Left lung (tissue), 10 donors: Measurements from ENCODE around the gene CDK8. TPM values are rescaled to one million over a fixed set of nuclear protein-coding genes. Genes with fewer than 3 reads are reported as not detected.

Experiments
- ATAC-seq: fragments of 200-7000 bp; cut with Tn5 transposase; one replicate; pipeline ENCODE4 v1.9.1; 2020; ENCODE audit warnings: moderate library complexity
- DNase-seq, 4 donors: peaks; one replicate each; pipeline ENCODE4 v3.0.0-alpha.2; 2013 to 2020
- H3K27ac ChIP-seq, 2 donors: fragments of 200-600 bp; sonication (generic) in 1 of 2; one replicate each; pipeline versions ENCODE4 v1.5.0 to v1.8.0; 2020 to 2021
- H3K27me3 ChIP-seq, 2 donors: fragments of 200-600 bp; sonication (generic) in 1 of 2; one replicate each; pipeline versions ENCODE4 v1.5.0 to v1.8.0; 2020 to 2021
- H3K36me3 ChIP-seq, 2 donors: fragments of 200-600 bp; sonication (generic) in 1 of 2; one replicate each; pipeline versions ENCODE4 v1.5.0 to v1.8.0; 2020 to 2021
- H3K4me1 ChIP-seq, 2 donors: fragments of 200-600 bp; one replicate each; pipeline ENCODE4 v1.8.0; 2021
- H3K4me3 ChIP-seq, 2 donors: fragments of 200-600 bp; sonication (generic) in 1 of 2; one replicate each; pipeline versions ENCODE4 v1.5.0 to v1.8.0; 2020 to 2021; ENCODE audit warnings: mild to moderate bottlenecking in 1 of 2
- H3K9me3 ChIP-seq, 2 donors: fragments of 200-600 bp; sonication (generic) in 1 of 2; one replicate each; pipeline versions ENCODE4 v1.5.0 to v1.8.0; 2020 to 2021
- CTCF ChIP-seq, 2 donors: fragments of 200-600 bp; sonication (generic) in 1 of 2; IDR thresholded peaks; one replicate each; pipeline versions ENCODE4 v1.5.0 to v1.8.0; 2021; ENCODE audit warnings: antibody characterized with exemption in 2 of 2
- intact Hi-C, 2 donors: fragments of 100-400 bp; cut with DNase I; formaldehyde crosslinking; loops; one replicate each; pipeline versions ENCODE4 v1.11.2 to v1.14.2; 2022
- polyA plus RNA-seq, 6 donors: library from polyadenylated mRNA; unstranded; fragments of 120-200 nt; gene quantifications; one replicate each; pipeline ENCODE4 v1.2.1, GENCODE V29; 2013; ENCODE audit not compliant: insufficient read length in 6 of 6
- total RNA-seq, 2 donors: library from RNA; stranded (reverse); fragmentation: NEBNext Ultra II Directional; extraction: Animal tissue kit (Norgen Biotek cat#: 25700); gene quantifications; one replicate each; pipeline ENCODE4 v1.2.1, GENCODE V29; 2021
- donor health status: DM: no; HTN: yes; CAD: no.
- donor health status: DM: no; HTN: no; CAD: no.

Gene CDK8
- total and polyA plus RNA-seq, 8 donors: 10.1 to 21.7 (median 18.9) TPM

- intact Hi-C loops: no loop called here
- H3K27me3 ChIP-seq: no peaks in the 10 kb centered on the region
Observed at GRCh38 chr13:26325876-26326275, 71.9 kb downstream of the CDK8 start.

DNA sequence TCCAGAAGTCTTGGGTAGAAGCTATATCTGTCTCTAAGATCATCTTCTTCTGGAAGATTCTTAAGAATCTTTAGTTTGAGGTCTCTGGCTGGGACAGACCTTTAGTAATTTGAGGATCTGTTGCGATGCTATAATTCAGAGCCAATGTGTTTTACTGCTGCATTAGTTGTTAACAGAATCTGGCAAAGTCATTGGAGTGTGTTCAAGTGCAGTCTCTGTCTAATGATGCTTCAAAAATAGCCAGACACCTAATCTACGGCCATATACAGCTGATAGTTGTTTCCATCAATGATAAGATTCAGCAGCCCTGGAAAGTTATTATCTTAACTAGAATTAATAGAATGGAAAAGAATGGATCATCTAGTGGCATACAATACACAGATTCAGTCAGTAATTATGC is 72.6 kb downstream of the CDK8 start:
- H3K4me3 ChIP-seq: no peak overlapping the region
- no peak for ATAC-seq
- H3K9me3 ChIP-seq: no peaks in the 10 kb centered on the region
- TF ChIP-seq CTCF (IDR thresholded peaks at IDR 0.05): no peak
- H3K27ac ChIP-seq: no peak overlapping the region
- DNase-seq: peak in 2 of 4 donors; percentile 17 to 39
- no peaks in the 10 kb centered on the region for H3K36me3 ChIP-seq
- H3K4me1 ChIP-seq: peaks cover 0 to 8% of the 10 kb centered on the region in 2 donors
- H3K27me3 ChIP-seq: no peaks in the 10 kb centered on the region
- intact Hi-C loops: no loop called here

More at GRCh38 chr13:26325876-26326275, 71.9 kb downstream of the CDK8 start:
- no peak for TF ChIP-seq CTCF (IDR thresholded peaks at IDR 0.05)
- ATAC-seq (no peak), DNase-seq (no peak)
- Histone ChIP-seq H3K4me1 (peaks cover 0 to 8% of the 10 kb centered on the region in 2 donors), H3K27ac (no peak overlapping the region), H3K36me3 (no peaks in the 10 kb centered on the region), H3K4me3 (no peak overlapping the region), H3K9me3 (no peaks in the 10 kb centered on the region)

- Histone ChIP-seq H3K27me3 (no peaks in the 10 kb centered on the region), H3K27ac (no peak overlapping the region), H3K9me3 (no peaks in the 10 kb centered on the region), H3K4me3 (no peak overlapping the region), H3K36me3 (no peaks in the 10 kb centered on the region), H3K4me1 (peaks cover 0 to 8% of the 10 kb centered on the region in 2 donors)
- intact Hi-C loops: no loop called here
- TF ChIP-seq CTCF (IDR thresholded peaks at IDR 0.05): no peak
- ATAC-seq: no peak
- DNase-seq: peak in 1 of 4 donors; percentile 27
Observed at GRCh38 chr13:26327940-26328725, 74.2 kb downstream of the CDK8 start.

DNA sequence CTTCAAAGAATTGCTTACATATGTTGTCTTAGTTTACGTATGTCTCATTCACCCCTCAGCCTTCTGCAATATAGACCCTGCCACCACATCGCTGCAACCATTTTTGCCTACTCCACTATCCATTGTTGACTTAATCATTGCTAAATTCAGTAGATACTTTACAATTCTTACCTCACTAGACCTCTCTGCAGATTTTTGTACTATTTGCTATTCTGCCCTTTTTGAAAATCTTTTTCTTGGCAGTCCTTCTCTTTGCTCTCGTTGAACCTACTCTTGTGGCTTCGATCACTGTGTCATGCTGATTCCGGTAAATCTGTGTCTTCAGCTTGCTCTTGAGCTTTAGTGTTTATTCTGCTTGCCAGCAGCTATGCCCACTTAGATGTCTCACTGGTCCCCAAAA is 81.2 kb downstream of the CDK8 start:
- no peak for TF ChIP-seq CTCF (IDR thresholded peaks at IDR 0.05)
- Histone ChIP-seq H3K4me3 (no peak overlapping the region), H3K27me3 (no peaks in the 10 kb centered on the region), H3K27ac (no peak overlapping the region), H3K9me3 (no peaks in the 10 kb centered on the region), H3K4me1 (no peaks in the 10 kb centered on the region), H3K36me3 (no peaks in the 10 kb centered on the region)
- peak; percentile 19 for ATAC-seq
- intact Hi-C loops: no loop called here
- DNase-seq: no peak

DNA sequence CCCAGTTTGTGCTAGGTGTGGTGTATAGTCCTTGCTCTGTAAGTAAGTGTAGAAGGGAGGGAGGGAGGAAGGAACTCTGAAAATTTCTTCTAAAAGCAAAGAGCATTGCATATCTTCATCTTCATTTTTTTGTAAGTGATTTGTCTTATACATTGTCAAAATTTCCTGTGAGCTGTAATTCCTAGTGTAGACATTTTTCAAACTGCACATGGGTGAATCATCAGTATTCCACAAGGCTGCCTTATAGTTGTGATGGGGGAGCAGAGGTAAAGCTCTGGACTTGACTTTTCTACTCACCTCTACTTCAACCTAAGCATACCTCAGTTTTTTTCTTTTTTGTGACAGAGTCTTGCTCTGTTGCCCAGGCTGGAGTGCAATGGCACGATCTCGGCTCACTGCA is 86.9 kb downstream of the CDK8 start:
- H3K4me1 ChIP-seq: no peaks in the 10 kb centered on the region
- TF ChIP-seq CTCF (IDR thresholded peaks at IDR 0.05): no peak
- no peak for DNase-seq
- H3K27me3 ChIP-seq: no peaks in the 10 kb centered on the region
- intact Hi-C loops: no loop called here
- no peaks in the 10 kb centered on the region for H3K9me3 ChIP-seq
- no peak overlapping the region for H3K4me3 ChIP-seq
- no peaks in the 10 kb centered on the region for H3K36me3 ChIP-seq
- no peak for ATAC-seq
- H3K27ac ChIP-seq: no peak overlapping the region
